Upper lobe of left lung (tissue), 6 donors: ENCODE measurements around the gene EFCC1. TPM values are rescaled to one million over a fixed set of nuclear protein-coding genes. Genes with fewer than 3 reads are reported as not detected.

Experiments
- total RNA-seq, 6 donors: library from RNA; depleted of rRNA in 4 of 6; stranded (reverse); fragments of >200 nt in 4 of 6; gene quantifications; one replicate each; pipeline versions ENCODE4 v1.1.0 to v1.2.1, GENCODE V29; 2016 to 2021
- donor health status: DM: no; HTN: no; CAD: no; lungs with moderate emphysema.
- donor health status: DM: no; HTN: yes; CAD: no; lungs with severe emphysema.

EFCC1 gene
- total RNA-seq, 6 donors from 2014 or later: 3.1 to 20.6 (median 11.4) TPM

Other genes starting within 250 kb of the EFCC1 start
- 10 to 100 TPM; 32.5 to 80.7 (median 44.0) TPM for gene ACAD9, start 121.7 kb upstream of the EFCC1 start, total RNA-seq
- gene CFAP92, start 7.2 kb upstream of the EFCC1 start, total RNA-seq: 10 to 100 TPM in 2 of 6 donors, 1 to 10 TPM in 3, under 1 TPM in 1; 0.66 to 21.3 (median 5.0) TPM
- gene GP9, start 59.5 kb downstream of the EFCC1 start, total RNA-seq: 10 to 100 TPM in 1 of 6 donors, 1 to 10 TPM in 2, under 1 TPM in 2, not detected in 1; 0.47 to 12.0 (median 4.3) TPM
- gene RAB43, start 120.5 kb downstream of the EFCC1 start, total RNA-seq: 10 to 100 TPM; 19.0 to 54.2 (median 34.0) TPM
- 10 to 100 TPM; 14.2 to 34.8 (median 19.6) TPM for gene ISY1, start 159.8 kb downstream of the EFCC1 start, total RNA-seq
- gene CNBP, start 182.6 kb downstream of the EFCC1 start, total RNA-seq: 100 to 1,000 TPM; 185 to 426 (median 312) TPM
- 100 to 1,000 TPM; 108 to 191 (median 171) TPM for gene COPG1, start 248.3 kb downstream of the EFCC1 start, total RNA-seq